Osteocyte (in vitro differentiated cells): ENCODE measurements around the gene LPIN2. TPM values are rescaled to one million over a fixed set of nuclear protein-coding genes. Genes with fewer than 3 reads are reported as not detected.

Experiments used
- DNase-seq: peaks from one replicate; pipeline ENCODE4 v3.0.0; 2021; ENCODE audit warnings: mixed read lengths; ENCODE audit not compliant: unreplicated experiment; ENCODE audit errors: extremely low spot score
- H3K27ac Mint-ChIP-seq: one replicate; pipeline ENCODE4 v1.8.0; 2021; ENCODE audit warnings: mild to moderate bottlenecking, mixed read lengths; ENCODE audit not compliant: unreplicated experiment
- H3K27me3 Mint-ChIP-seq: one replicate; pipeline ENCODE4 v1.8.0; 2021; ENCODE audit warnings: mixed read lengths; ENCODE audit not compliant: unreplicated experiment
- H3K36me3 Mint-ChIP-seq: one replicate; pipeline ENCODE4 v1.8.0; 2021; ENCODE audit warnings: mixed read lengths; ENCODE audit not compliant: unreplicated experiment
- H3K4me1 Mint-ChIP-seq: one replicate; pipeline ENCODE4 v1.8.0; 2021; ENCODE audit warnings: mixed read lengths; ENCODE audit not compliant: unreplicated experiment
- H3K4me3 Mint-ChIP-seq: one replicate; pipeline ENCODE4 v1.8.0; 2021; ENCODE audit warnings: mild to moderate bottlenecking, moderate library complexity, mixed read lengths; ENCODE audit not compliant: unreplicated experiment
- H3K9me3 Mint-ChIP-seq: one replicate; pipeline ENCODE4 v1.8.0; 2021; ENCODE audit warnings: mixed read lengths; ENCODE audit not compliant: unreplicated experiment
- CTCF ChIP-seq: fragments of 200-600 bp; sonication (generic); IDR thresholded peaks from 2 replicates; pipeline ENCODE4 v1.5.0; 2021; ENCODE audit warnings: antibody characterized with exemption, mild to moderate bottlenecking, moderate library complexity
- total RNA-seq: library from RNA; stranded (reverse); gene quantifications from 2 replicates; pipeline ENCODE4 v1.2.1, GENCODE V29; 2021

Gene LPIN2
- total RNA-seq, 1 donor from 2014 or later: 34.8 TPM

- Mint-ChIP-seq H3K27ac (no peak overlapping the region), H3K36me3 (peaks cover 4% of the 10 kb centered on the region), H3K4me1 (peaks cover 38% of the 10 kb centered on the region), H3K27me3 (no peaks in the 10 kb centered on the region), H3K4me3 (no peak overlapping the region), H3K9me3 (no peaks in the 10 kb centered on the region)
- TF ChIP-seq CTCF: no peak
- no peak for DNase-seq
Measured at GRCh38 chr18:2970772-2971659, 41.9 kb downstream of the LPIN2 start.

GRCh38 chr18:2970344-2970743 lies 42.6 kb downstream of the LPIN2 start:
- Mint-ChIP-seq H3K4me1 (peaks cover 35% of the 10 kb centered on the region), H3K27ac (no peak overlapping the region), H3K4me3 (no peak overlapping the region), H3K36me3 (peaks cover 4% of the 10 kb centered on the region), H3K9me3 (no peaks in the 10 kb centered on the region), H3K27me3 (no peaks in the 10 kb centered on the region)
- no peak for DNase-seq
- TF ChIP-seq CTCF: no peak

GRCh38 chr18:2969695-2970094 lies 43.2 kb downstream of the LPIN2 start:
- no peak for DNase-seq
- no peaks in the 10 kb centered on the region for H3K27me3 Mint-ChIP-seq
- H3K27ac Mint-ChIP-seq: no peak overlapping the region
- H3K4me3 Mint-ChIP-seq: no peak overlapping the region
- H3K36me3 Mint-ChIP-seq: peaks cover 4% of the 10 kb centered on the region
- peaks cover 35% of the 10 kb centered on the region for H3K4me1 Mint-ChIP-seq
- H3K9me3 Mint-ChIP-seq: no peaks in the 10 kb centered on the region
- TF ChIP-seq CTCF: no peak

GRCh38 chr18:2968606-2969005 lies 44.3 kb downstream of the LPIN2 start:
- peaks cover 35% of the 10 kb centered on the region for H3K4me1 Mint-ChIP-seq
- no peak for DNase-seq
- TF ChIP-seq CTCF: no peak
- no peaks in the 10 kb centered on the region for H3K27me3 Mint-ChIP-seq
- no peak overlapping the region for H3K4me3 Mint-ChIP-seq
- H3K9me3 Mint-ChIP-seq: no peaks in the 10 kb centered on the region
- H3K36me3 Mint-ChIP-seq: peaks cover 4% of the 10 kb centered on the region
- H3K27ac Mint-ChIP-seq: peak overlapping the region; percentile 36

- peaks cover 39% of the 10 kb centered on the region for H3K4me1 Mint-ChIP-seq
- no peak for DNase-seq
Measured at GRCh38 chr18:2967820-2968219, 45.1 kb downstream of the LPIN2 start.

More at GRCh38 chr18:2967820-2968219, 45.1 kb downstream of the LPIN2 start:
- Mint-ChIP-seq H3K4me3 (no peak overlapping the region), H3K27ac (peak overlapping the region; percentile 36), H3K9me3 (no peaks in the 10 kb centered on the region), H3K27me3 (no peaks in the 10 kb centered on the region), H3K36me3 (peaks cover 4% of the 10 kb centered on the region)
- no peak for TF ChIP-seq CTCF
